PFSK-1 (cell line): Measurements from ENCODE around the gene ANKRD49.

Experiments
- POLR2AphosphoS5 ChIP-seq: IDR thresholded peaks from 2 replicates; pipeline ENCODE4 v1.6.1; 2012; ENCODE audit warnings: low read depth, mild to moderate bottlenecking, control low read depth, low read length, moderate library complexity
- REST ChIP-seq, 2 experiments: IDR thresholded peaks; 2 replicates each; pipeline versions ENCODE4 v1.6.1 to v1.8.0; 2011 to 2012; ENCODE audit warnings: low read depth in 2 of 2, low read length in 2 of 2, control low read depth in 1 of 2, inconsistent platforms in 1 of 2, mild to moderate bottlenecking in 1 of 2, moderate library complexity in 1 of 2; ENCODE audit not compliant: insufficient read depth in 1 of 2
- TAF1 ChIP-seq: IDR thresholded peaks from 2 replicates; pipeline ENCODE4 v1.6.1; 2012; ENCODE audit warnings: low read length, control low read depth, borderline replicate concordance; ENCODE audit not compliant: insufficient read depth

- TF ChIP-seq TAF1, result no peak
- no peak for TF ChIP-seq REST (IDR thresholded peaks at IDR 0.05; ENCODE audit: insufficient read depth in 1 of 2, low read depth in 2 of 2, low read length in 2 of 2)
- no peak for TF ChIP-seq POLR2AphosphoS5
These were observed 32.0 kb downstream of the ANKRD49 start for GRCh38 chr11:94525546-94526324.
